GM19023 (cell line): ENCODE results near the gene TMEM45B.
"Not testable (repeated sequence)": the region's sequence is repeated elsewhere in the genome, so short reads cannot be mapped to it uniquely, and the experiment has no call there.

Source experiments
- ATAC-seq: cut with Tn5 transposase; IDR thresholded peaks from one replicate; pipeline ENCODE4 v1.9.1; 2021; ENCODE audit warnings: mild to moderate bottlenecking, moderate library complexity; ENCODE audit not compliant: unreplicated experiment

TMEM45B gene

DNA sequence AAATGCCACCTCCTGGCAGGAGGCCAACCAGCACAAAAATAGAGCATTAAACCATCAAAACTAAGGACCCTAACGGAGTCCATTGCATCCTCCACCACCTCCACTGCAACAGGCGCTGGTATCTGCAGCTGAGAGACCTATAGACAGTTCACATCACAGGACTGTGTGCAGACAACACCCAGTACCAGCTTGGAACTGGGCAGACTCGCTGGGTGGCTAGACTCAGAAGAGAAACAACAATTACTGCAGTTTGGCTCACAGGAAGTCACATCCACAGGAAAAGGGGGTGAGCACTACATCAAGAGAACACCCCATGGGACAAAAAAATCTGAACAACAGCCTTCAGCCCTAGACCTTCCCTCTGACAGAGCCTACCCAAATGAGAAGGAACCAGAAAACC lies 11.6 kb upstream of the TMEM45B start:
- no peak for ATAC-seq

DNA sequence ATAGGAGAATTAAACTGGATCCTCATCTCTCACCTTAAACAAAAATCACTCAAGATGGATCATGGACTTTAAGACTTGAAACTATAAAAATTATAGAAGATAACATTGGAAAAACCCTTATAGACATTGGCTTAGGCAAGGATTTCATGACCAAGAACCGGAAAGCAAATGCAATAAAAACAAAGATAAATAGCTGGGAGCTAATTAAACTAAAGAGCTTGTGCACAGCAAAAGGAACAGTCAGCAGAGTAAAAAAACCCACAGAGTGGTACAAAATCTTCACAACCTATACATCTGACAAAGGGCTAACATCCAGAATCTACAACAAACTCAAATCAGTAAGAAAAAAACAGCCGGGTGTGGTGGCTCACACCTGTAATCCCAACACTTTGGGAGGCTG lies 7.4 kb upstream of the TMEM45B start:
- not testable (repeated sequence) for ATAC-seq

DNA sequence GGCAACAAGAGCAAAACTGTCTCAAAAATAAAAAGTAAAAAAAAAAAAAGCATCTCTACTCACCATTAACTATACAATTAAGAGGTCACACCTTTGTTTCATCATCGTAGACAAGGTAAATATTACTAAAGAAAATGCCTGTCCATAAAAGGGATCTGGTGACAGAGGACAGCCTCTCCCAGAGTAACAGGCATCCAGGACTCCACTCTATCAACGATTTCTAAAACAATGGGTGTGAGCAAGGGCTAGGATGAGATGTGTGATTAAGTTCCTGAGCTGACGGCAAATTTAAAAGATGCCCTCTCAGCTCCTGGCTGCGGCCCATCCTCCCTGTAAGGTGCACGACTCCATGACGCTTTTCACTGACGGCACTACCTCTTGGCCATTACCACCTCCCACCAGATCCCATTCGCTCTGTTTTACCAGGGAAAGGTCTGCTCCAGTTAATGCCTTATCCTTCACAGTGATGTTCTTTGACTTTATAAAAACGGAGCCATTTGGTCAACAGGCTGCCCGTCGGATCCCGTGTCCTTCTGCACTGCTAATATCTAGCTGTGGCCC lies 2.3 kb upstream of the TMEM45B start:
- no peak for ATAC-seq

DNA sequence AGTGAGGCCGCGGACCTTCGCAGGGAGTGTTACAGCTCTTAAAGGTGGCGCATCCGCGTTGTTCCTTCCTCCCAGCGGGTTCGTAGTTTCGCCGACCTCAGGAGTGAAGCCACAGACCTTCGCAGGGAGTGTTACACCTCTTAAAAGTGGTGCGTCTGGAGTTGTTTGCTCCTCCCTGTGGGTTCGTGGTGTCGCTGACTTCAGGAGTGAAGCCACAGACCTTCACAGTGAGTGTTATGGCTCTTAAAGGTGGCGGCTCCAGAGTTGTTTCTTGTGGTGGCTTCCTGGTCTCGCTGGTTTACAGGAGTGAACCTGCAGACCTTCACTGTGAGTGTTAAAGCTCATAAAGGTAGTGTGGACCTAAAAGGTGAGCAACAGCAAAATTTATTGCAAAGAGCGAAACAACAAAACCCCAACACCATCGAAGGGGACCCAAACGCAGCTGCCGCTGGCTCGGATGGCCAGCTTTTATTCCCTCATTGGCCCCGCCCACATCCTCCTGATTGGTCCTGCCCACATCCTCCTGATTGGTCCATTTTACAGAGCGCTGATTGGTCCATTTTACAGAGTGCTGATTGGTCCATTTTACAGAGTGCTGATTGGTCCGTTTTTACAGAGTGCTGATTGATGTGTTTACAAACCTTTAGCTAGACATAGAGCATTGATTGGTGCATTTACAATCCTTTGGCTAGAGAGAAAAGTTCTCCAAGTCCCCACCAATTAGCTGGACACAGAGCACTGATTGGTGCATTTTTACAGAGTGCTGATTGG lies 1.2 kb upstream of the TMEM45B start:
- ATAC-seq = no peak

DNA sequence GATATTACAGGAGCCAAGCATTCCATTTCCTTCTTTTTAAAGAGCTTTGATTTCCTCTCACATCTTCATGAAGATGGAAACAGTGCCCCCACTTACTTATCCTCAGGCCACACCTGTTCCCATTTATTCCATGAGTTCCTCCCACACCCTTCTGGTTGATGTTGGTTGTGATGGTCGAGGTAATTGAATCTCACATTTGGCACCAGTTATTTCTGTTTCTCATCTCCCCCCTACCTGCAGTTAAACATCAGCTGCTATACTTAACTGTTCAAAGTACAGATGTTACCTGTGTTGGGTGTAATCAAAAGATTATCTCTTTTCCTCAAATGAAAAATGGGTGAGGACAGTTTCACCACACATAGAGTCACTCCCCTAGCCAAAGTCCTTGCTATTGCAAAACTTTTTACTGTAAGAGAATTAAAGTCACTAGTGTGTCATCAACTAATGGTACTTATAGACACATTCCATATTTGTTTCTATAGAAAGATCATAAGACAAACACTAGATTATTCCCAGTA lies 1.9 kb downstream of the TMEM45B start:
- no peak for ATAC-seq

DNA sequence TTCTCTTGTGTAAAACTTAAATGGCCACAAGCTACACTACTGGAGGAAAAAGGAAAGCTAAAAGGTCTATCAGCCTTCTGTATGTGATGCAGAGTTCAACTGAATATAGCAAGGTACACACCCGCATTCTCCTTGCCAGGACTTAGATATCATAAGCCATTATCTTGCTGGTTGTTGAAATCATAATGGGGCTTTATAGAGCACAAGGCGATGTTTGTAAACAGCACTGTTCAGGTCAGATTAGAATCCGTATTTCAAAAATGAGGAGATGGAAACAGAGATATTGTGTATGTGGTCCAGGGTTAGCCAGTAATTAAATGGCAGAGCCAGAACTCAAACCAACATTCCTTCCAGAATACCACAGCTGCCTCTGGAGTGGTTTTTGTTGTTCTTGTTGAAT lies 2.6 kb downstream of the TMEM45B start:
- ATAC-seq = not testable (repeated sequence)

DNA sequence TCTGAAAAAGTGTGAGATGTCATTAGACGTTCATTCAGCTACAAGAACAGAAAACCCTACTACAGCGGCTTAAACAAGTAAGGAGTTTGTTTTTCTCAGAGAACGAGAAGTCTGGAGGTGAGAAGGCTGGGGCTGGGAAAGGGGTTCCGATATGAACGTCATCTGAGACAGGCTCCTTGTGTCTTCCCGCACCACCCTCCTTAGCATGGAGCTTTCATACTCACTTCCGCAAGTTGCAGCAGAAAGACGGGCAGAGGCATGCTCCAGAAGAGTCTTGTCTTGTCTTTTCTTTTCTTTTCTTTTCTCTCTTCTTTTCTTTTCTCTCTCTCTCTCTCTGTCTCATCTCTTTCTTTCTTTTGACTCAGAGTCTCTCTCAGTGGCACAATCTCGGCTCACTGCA lies 3.6 kb downstream of the TMEM45B start:
- ATAC-seq = no peak

DNA sequence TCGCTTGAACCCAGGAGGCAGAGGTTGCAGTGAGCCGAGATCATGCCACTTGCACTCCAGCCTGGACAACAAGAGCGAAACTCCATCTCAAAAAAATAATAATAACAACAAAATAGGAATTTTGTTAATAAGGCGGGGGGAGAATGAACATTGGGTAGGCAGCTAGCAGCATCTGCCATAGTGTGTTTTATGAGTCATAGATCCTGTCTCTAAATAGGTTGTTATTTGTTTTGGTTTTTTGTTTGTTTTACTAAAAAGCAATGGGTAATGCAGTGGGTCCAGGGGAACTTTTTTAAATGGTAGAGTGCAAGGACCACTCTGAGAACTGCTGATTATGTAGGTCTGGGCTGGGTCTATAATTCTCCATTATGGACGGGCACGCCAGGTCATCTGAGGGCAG lies 4.6 kb downstream of the TMEM45B start:
- not testable (repeated sequence) for ATAC-seq

DNA sequence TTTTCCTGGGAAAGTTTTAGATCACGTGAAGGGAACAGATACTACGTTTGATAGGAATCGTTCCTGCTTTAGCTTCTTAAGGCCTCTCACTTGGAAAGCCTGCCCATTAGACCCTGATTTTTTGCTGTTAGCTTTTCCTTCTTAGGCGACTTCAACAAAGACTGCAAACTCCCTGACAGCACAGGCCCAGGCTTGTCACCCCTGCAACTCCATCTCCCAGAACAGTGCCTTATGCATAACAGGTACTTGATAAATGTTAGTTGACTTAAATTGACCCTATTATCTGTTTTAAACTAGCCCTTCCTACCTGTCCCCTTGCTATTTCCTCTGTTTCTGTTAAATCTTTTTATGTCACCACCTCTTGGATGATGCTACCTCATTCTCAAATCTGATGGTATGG lies 7.6 kb downstream of the TMEM45B start:
- not testable (repeated sequence) for ATAC-seq

DNA sequence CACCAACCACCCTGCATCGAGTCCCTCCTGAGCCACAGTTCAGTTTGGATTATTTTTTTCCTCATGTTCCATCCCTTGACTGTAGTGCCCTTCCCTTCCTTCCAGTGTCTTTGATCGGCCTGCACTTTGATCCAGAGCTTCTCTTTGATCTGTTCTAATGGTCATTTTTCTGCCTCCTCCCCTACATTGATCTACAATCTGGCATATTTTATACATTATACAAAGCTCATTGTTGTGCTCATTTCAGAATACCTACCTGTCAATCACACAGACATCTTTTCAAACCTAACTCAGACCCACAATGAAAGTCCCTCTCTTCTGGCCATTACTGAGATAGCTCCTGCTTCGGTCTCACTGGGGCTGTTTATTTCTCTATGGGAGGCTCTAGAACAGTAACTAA lies 8.2 kb downstream of the TMEM45B start:
- not testable (repeated sequence) for ATAC-seq

DNA sequence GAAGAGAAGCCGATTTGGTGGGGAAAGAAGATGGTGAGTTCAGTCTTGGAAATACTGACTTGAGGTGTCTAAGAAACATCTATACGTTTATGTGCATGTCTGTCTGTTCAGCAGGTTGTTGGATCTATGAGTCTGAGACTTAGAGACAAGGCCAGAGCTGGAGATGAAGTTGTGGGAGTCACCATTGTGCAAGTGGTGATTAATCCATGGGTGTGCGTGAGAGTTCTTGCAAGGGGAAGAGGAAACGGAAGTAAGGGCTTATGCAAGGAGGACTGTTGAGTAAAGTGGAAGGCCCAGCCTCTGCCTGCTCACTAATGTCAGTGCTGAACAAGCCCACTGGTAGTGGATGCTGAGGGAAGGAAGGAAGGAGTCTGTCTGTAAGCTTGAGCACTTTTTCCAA lies 9.7 kb downstream of the TMEM45B start:
- ATAC-seq = no peak

DNA sequence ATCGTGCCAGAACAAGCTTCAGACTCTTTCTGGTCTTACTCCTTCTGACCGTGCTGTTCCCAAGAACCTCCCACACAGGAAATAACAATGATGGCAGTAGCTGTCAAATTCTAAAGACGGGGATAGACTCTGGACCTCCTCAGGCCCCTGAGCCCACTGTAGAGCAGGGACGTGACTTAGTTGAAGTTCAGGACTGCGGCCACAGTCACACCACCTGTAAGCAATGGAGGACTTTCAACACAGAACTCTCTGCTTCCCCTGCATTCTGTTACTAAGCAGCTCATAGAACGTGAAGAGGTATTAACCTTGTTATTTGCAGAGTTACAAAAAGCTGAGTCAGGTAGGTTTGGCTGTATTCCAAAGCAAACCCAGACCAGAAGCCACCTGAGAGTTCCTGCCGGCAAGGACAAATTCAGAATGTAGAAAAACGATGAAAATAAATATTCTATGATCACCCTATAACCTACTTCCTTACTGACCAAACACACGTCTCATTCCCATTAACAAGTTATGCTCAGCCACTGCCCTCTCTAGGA lies 12.7 kb downstream of the TMEM45B start:
- ATAC-seq = no peak

DNA sequence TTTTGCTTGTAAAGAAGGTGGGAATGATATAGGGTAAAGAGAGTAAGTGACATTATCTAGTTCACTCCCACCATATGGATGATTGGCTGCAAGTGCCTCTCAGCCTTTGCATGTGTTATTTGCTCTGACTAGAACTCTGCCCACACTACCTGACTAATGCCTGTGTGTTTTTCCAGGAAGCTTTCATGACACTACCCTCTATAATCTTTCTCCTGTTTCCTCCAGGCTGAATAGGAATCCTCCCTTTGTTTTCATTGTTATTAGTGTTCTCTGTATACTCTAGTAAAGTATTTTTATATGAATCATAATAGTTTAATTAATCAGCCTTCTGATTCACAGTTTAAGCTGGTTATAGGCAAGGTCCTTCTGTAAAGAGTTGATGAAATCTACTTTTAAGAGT lies 13.8 kb downstream of the TMEM45B start:
- not testable (repeated sequence) for ATAC-seq

DNA sequence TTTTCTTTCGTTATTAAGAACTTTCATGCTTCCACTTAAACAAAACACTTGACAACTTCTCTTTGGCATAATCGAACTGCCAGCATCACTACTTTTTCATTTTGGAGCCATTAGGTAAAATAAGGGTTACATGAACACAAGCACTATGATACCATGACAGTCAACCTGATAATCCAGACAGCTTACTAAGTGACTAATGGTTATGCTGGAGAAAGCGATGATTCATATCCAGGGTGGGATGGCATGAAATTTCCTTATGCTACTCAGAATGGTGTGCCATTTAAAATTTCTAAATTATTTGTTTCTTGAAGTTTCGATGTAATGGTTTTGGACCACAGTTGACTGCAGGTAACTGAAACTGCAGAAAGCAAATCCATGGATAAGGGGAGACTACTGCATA lies 15.6 kb downstream of the TMEM45B start:
- not testable (repeated sequence) for ATAC-seq

DNA sequence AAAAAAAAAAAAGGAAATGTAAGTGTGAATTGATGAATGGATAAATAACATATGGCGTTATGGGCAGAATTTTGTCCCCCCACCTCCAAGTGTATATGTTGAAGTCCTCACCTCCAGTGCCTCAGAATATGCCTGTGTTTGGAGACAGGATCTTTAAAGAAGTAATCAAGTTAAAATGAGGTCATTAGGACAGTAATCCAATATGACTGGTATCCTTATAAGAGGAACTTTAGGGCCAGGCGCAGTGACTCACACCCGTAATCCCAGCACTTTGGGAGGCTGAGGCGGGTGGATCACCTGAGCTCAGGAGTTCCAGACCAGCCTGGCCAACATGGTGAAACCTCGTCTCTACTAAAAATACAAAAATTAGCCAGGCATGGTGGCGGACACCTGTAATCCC lies 17.6 kb downstream of the TMEM45B start:
- ATAC-seq = not testable (repeated sequence)

DNA sequence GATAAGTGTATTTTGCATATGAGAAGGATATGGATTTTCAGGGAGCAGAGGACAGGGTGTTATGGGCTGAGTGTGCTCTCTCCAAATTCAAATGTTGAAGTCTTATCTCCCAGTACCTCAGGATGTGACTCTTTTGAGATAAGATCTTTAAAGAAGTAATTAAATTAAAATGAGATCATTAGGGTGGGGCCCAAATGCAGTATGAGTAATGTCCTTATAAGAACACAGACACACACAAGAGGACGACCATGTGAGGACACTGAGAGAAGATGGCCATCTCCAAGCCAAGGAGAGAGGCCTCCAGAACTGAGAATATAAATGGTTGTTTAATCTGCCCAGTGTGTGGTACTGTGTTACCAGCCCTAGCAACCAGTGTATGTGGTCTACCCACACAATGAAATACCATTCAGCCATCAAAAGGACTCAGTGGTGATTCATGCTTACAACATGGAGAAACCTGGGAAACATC lies 20.8 kb downstream of the TMEM45B start:
- ATAC-seq = not testable (repeated sequence)

DNA sequence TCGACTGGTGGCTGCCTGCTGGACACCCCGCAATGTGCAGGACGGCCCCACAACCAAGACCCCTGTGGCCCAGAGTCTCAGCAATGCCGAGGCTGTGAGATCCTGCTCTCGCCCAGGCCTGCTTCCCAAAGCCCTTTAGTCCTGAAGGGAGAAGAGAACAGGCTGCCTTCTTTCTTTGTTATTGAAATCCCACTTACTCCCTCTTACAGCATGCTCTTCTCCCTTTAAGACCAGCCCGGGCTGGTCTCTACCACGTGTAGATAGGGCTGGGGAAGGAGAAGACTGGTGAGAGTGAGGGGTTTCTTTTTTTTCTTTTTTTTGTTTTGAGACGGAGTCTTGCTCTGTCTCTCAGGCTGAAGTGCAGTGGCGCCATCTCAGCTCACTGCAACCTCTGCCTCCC lies 21.3 kb downstream of the TMEM45B start:
- ATAC-seq = no peak

DNA sequence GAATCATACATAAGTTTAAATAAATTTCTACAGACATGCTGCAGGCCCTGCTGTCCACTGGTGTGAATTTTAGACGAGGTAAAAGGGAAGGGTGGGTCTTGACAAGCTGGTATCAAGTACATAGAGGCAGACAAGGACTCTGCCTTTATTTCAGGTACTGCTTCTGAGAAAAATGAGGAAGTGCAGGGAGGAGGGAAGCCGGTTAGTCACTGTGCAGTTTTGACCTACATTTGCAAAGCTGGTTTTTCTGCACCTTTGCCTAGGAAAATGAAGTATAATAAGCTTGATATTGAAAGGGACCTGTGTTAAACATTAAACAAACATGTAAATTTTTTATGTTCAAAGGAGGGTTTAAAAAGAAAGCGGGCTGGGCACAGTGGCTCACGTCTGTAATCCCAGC lies 24.6 kb downstream of the TMEM45B start:
- no peak for ATAC-seq

DNA sequence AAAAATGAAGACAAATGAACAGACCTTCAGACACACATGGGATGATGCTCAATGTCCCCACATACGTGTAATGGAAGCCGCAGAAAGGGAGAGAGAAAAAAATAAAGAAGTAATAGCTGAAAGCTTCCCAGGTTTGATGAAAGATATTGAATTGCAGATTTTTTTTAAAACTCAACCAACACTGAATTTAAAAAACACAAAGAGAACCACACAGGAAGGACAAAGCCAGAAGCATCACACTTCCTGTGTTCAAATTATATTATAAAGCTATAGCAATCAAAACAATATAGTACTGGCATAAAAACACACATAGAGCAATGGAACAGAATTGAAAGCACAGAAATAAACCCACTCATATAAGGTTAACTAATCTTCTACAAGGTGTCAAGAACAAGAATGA lies 26.5 kb downstream of the TMEM45B start:
- ATAC-seq = no peak

DNA sequence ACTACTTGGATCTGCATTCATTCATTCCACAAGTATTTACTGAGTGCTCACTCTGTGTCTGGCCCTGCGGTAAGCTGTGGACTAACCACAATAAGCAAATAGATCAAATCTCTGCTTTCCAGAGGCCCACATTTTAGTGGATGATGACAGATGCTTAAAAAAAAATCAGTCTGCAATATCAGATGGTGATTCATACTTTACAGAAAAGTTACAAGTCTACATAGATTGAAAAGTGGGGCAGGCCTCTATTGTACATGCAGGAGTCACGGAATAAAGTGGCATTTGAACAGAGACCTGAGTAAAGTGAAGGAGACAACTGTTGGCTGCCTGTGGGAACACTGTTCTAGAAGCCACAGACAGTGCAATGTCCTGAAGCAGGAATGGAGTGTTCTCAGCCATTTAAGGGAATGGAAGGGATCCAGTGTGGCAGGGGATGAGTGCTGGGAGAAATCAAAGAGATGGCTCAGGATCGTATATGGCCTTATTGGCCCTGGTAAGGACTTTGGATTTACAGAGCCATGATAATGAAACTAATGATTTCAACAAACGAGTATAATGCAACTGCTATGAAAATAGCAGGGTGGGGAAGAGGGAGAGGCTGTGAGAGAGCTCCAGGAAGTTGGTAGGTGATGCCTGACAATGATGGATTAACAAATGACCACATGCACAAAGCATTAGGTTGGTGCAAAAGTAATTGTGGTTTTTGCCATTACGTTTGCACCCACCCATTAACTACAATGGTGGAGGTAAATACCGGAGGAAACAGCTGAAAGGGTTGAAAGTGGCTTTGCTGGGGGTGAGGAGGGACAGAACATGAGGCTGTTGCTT lies 31.1 kb downstream of the TMEM45B start:
- ATAC-seq = no peak

DNA sequence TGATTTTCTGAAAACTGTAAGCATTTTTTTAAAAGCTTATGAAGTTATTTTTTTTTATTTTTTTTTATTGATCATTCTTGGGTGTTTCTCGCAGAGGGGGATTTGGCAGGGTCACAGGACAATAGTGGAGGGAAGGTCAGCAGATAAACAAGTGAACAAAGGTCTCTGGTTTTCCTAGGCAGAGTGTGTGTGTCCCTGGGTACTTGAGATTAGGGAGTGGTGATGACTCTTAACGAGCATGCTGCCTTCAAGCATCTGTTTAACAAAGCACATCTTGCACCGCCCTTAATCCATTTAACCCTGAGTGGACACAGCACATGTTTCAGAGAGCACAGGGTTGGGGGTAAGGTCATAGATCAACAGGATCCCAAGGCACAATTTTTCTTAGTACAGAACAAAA lies 31.7 kb downstream of the TMEM45B start:
- ATAC-seq = not testable (repeated sequence)
